HepG2 (cell line): Measurements from ENCODE around the gene LYPD6.

Experiments used
- CTCF ChIP-seq: sonication (generic); formaldehyde crosslinking; IDR thresholded peaks from 2 replicates; pipeline ENCODE4 v1.5.0; 2020; ENCODE audit warnings: mild to moderate bottlenecking, missing genetic modification reagents, moderate library complexity
- GABPA ChIP-seq, 2 experiments: IDR thresholded peaks; 2 replicates each; pipeline ENCODE4 v1.6.1; 2011 to 2016; ENCODE audit warnings: low read depth in 2 of 2, low read length in 1 of 2, missing biosample characterization in 1 of 2, missing genetic modification characterization in 1 of 2
- MLLT10 ChIP-seq: sonication (generic); formaldehyde crosslinking; IDR thresholded peaks from 2 replicates; pipeline ENCODE4 v1.4.0; 2020; ENCODE audit warnings: missing genetic modification reagents
- POGZ ChIP-seq: sonication (generic); formaldehyde crosslinking; IDR thresholded peaks from 2 replicates; pipeline ENCODE4 v1.4.0; 2020; ENCODE audit warnings: mild to moderate bottlenecking, missing genetic modification reagents
- POLR2A ChIP-seq, 2 experiments: IDR thresholded peaks; 2 replicates each; pipeline ENCODE4 v1.6.1; 2011; ENCODE audit warnings: low read depth in 2 of 2, low read length in 2 of 2, mild to moderate bottlenecking in 1 of 2, moderate library complexity in 1 of 2; ENCODE audit not compliant: insufficient read depth in 1 of 2
- POLR2AphosphoS2 ChIP-seq: IDR thresholded peaks from 2 replicates; pipeline ENCODE4 v1.6.1; 2011; ENCODE audit warnings: low read depth, low read length, improper control_type of control experiment
- THAP7 ChIP-seq: sonication (generic); formaldehyde crosslinking; IDR thresholded peaks from 2 replicates; pipeline ENCODE4 v1.8.1; 2023; ENCODE audit warnings: mild to moderate bottlenecking, missing genetic modification reagents
- ZNF639 ChIP-seq: conservative IDR thresholded peaks from 2 replicates; pipeline ENCODE4 v1.6.1; 2018; ENCODE audit warnings: missing genetic modification reagents
- TF ChIP-seq, protein P1 (sequence below): sonication (generic); formaldehyde crosslinking; IDR thresholded peaks from 2 replicates; pipeline ENCODE4 v1.4.0; 2020; ENCODE audit warnings: missing genetic modification reagents
- TF ChIP-seq, protein P2 (sequence below): IDR thresholded peaks from 2 replicates; pipeline ENCODE4 v1.6.1; 2012; ENCODE audit warnings: low read length, improper control_type of control experiment

DNA sequence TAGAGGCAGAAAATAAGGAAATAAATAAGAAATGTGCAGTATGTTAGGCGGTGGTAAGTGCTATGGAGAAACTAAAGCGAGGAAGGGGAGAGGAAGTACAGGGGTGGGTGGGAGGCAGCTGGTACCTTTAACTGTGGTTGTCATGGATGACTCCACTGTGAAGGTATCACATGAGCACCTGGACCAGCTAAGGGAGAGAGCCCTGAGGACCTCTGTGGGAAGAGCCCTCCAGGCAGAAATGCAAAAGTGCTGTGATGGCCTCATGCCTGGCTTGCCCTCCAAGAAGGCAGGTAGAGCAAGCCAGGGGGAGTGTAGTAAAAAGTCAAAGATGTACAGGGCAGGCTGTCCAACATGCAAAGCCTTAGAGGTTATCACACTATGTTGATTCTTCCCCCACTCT lies 17.9 kb downstream of the LYPD6 start:
- TF ChIP-seq ZNF639 (no peak), CTCF (CRISPR knock-in tag) (no peak), THAP7 (no peak), MLLT10 (no peak), POLR2AphosphoS2 (no peak), POGZ (no peak), GABPA (IDR thresholded peaks at IDR 0.05; ENCODE audit: low read depth, low read length) (no peak), GABPA (CRISPR knock-in tag; IDR thresholded peaks at IDR 0.05; ENCODE audit: low read depth) (no peak), POLR2A (IDR thresholded peaks at IDR 0.05; ENCODE audit: insufficient read depth in 1 of 2, low read depth in 2 of 2, low read length in 2 of 2) (no peak)
- TF ChIP-seq, protein P1, sequence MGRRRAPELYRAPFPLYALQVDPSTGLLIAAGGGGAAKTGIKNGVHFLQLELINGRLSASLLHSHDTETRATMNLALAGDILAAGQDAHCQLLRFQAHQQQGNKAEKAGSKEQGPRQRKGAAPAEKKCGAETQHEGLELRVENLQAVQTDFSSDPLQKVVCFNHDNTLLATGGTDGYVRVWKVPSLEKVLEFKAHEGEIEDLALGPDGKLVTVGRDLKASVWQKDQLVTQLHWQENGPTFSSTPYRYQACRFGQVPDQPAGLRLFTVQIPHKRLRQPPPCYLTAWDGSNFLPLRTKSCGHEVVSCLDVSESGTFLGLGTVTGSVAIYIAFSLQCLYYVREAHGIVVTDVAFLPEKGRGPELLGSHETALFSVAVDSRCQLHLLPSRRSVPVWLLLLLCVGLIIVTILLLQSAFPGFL (CRISPR knock-in tag): no peak
- TF ChIP-seq, protein P2, sequence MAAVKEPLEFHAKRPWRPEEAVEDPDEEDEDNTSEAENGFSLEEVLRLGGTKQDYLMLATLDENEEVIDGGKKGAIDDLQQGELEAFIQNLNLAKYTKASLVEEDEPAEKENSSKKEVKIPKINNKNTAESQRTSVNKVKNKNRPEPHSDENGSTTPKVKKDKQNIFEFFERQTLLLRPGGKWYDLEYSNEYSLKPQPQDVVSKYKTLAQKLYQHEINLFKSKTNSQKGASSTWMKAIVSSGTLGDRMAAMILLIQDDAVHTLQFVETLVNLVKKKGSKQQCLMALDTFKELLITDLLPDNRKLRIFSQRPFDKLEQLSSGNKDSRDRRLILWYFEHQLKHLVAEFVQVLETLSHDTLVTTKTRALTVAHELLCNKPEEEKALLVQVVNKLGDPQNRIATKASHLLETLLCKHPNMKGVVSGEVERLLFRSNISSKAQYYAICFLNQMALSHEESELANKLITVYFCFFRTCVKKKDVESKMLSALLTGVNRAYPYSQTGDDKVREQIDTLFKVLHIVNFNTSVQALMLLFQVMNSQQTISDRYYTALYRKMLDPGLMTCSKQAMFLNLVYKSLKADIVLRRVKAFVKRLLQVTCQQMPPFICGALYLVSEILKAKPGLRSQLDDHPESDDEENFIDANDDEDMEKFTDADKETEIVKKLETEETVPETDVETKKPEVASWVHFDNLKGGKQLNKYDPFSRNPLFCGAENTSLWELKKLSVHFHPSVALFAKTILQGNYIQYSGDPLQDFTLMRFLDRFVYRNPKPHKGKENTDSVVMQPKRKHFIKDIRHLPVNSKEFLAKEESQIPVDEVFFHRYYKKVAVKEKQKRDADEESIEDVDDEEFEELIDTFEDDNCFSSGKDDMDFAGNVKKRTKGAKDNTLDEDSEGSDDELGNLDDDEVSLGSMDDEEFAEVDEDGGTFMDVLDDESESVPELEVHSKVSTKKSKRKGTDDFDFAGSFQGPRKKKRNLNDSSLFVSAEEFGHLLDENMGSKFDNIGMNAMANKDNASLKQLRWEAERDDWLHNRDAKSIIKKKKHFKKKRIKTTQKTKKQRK: no peak
